HG02884 (cell line): ENCODE measurements around the gene IVD.

Source experiments
- ATAC-seq: cut with Tn5 transposase; IDR thresholded peaks from one replicate; pipeline ENCODE4 v1.9.1; 2021; ENCODE audit warnings: mild to moderate bottlenecking, moderate library complexity; ENCODE audit not compliant: unreplicated experiment

Gene IVD

GRCh38 chr15:40436892-40437751 is 31.5 kb downstream of the IVD start:
- ATAC-seq, result no peak

DNA sequence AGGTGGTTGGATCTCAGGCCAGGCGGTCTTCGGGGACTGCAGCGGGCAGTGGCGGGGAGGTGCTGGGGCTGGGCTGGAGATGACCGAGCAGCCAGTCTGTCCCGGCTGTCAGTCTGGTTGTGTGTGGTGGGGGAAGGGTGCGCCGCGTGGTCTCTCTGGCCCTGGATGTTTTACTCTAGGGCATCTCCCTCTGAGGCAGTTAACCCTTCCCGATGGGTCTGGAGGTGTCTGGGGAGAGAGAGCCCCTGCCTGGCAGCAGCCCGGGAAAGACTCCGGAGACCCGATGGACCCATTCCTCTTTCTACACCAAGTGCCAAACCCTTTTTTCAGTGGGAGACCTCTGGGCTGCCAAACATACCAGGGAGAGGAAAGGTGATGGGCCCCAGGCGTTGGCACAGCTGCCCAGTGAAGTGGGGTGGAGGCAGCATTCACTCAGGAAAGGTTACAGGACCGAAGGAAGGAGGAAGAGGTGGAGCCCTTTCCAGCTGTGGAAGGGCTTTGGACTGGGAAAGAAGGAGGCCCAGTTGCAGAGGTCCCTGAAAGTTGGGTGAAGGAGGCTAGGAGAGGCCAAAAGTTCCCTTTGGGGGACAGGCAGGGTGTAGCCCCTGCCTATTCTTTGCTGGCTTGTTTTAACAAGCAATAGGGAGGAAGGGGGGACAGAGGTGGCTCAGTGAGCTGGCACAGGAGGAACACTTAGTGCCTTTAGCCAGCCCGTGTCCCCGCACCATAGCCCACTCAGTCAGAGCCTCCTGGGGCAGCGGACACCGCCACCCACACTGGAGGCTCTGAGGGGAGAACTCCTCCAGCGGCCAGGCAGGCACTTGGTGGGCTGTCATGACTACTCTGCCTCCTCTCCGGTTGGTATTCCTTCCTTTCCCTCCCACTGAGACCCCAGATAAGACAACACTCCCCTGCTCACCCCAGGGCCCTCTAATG is 32.4 kb downstream of the IVD start:
- ATAC-seq, result no peak

- ATAC-seq, result no peak
These were observed 33.1 kb downstream of the IVD start for GRCh38 chr15:40438712-40439111.

DNA sequence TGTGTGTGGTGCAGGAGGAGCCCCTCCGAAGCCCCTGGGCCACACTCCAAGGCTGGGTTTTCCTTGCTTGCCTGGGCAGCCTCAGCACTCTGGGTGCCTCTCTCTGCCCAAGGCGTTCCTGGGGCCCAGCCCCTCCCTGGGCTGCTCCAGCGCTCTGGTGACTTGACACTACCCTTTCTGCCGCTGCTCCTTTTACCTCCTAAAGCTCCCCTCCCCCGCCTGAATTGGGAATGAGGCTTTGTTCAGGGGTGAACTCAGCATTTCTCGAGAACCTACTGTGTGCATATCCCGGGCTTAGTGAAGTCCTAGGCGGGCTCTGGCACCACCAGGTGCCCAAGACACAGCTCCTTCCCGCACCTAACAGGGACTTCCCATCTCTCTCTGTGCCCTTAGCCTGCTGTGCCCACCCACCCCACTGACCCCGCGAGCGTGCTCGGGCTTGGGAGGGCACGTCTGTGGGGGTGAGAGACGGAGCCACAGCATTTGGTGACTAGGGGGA is 33.9 kb downstream of the IVD start:
- no peak for ATAC-seq

DNA sequence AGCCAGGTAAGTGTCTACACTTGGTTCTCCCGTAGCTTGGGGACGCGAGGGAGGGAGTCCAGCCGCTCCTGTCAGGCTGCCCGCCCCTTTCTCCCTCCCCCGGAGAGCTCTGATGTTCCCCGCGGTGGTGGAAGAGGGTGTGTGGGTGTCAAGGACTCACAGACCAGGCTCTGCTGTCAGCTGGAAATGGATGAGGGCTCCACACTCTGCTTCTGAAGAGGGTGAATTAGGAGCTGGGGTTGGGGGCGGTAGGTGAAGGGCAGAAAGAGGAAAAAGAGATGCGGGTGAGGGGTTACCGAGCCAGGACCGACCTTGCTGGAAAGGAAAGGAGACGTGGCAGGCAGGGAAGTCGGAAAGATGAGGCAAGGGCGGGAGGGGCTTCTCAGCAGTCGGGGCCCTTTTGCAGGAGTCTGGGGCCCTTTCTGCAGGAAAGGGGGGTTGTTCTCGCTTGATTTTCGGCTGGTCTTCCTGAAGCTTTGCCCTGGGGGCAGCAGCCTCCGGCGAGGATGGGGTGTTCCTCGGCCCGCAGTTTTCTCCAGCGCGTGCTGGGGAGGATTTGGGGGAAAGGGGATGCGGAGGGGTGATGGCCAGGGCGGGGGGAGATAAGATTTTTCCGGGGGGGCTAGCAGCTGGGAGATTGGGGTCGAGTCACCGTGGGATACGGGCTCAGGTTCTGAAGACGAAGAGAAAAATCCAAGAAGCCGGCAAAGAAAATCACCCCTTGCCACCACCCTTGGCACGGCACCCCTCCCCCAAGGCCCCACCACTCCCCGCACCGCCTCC is 34.6 kb downstream of the IVD start:
- no peak for ATAC-seq

DNA sequence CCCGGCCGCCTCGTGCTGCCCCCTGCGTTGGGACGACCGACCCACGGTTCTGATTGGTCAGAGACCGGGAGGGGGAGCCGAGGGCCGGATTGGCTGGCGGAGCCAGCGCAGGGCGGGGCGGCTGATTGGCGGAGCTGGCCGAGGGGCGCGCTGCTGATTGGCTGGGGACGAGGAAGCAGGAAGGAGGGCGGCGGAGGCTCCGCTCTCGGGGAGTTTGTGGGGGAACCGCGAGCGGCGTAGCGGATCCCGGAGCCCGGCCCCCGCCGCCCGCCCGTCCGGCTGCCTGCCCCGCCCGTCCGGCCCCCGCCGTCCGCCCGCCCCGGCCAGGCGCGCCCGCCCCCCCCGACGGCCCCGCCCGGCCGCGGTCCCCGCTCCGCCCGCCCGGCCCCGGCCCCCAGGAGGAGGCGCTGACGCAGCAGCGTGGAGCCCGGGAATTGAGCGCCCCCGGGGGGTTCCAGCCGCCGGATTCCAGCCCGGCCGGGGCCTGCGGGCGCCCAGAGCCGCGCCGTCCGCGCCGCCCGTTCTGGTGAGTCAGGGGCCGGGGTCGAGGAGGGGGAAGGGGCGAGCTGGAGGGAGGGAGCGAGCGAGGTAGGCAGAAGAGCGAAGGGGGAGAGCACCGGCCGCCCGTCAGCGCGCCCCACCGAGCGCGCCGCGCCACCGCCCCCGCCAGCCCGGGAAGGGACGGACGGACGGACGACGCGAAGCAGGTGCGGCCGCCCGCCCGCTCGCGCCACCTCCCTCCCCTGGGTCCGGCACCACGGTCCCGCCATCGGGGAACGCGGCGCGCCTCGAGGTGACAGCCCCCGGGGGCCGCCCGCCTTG is 35.4 kb downstream of the IVD start, which contains the start of gene BAHD1:
Gene BAHD1 (plus strand): TSS at position 211 of the 822 bp plus-strand sequence. CDS start 17,512 bp downstream, outside the sequence.
- ATAC-seq, result peak; percentile 79

DNA sequence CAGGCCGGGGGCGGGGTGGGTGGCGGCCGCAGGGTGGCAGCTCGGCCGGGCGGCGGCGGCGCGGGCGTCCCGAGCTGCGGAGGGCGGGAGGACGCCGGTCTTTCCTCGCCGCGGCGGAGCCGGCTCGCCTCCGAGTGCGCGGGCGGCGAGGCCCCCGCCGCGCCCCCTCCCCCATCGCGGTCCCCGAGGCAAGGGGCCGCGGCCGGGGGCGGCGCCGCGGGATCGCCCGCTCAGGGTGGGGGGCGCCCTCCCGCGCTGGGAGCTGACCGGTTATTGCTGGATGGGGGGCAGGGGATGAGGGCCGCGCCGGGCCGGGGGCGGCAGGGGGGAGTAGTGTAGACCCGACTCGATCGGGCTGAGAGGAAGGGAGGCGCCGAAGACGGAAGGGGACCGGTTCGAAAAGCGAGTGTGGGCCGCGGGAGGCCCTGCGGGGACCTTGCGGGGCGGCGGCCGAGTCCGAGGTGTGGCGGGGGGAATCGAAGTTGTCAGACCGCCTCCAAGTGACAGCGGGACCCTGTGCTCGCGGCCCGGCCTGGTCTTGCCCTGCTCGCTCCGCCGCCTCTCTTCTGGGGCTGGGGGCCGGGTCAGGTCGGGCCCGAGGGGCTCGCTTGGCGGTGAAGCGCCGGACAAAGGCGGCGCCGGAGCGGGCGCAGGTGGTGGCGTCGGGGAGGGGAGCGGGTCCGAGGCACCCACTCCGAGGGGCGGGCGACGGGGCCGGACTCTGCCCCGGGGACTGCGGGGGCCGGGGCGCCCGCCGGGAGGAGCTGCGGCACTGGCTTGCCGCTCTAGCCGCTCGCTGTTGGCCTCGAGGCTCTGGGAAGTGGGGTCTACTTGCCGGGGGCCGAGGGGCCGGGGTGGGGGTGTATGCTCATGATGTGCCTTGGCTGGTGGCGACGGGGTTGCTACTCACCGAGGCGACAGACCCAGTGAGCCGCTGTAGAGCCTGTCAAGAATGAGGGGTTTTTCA is 36.3 kb downstream of the IVD start:
- ATAC-seq, result no peak

- ATAC-seq, result no peak
These were observed 37.7 kb downstream of the IVD start for GRCh38 chr15:40443255-40443654.

- no peak for ATAC-seq
These were observed 38.3 kb downstream of the IVD start for GRCh38 chr15:40443846-40444245.

- ATAC-seq, result no peak
These were observed 39.1 kb downstream of the IVD start for GRCh38 chr15:40444736-40445135.

DNA sequence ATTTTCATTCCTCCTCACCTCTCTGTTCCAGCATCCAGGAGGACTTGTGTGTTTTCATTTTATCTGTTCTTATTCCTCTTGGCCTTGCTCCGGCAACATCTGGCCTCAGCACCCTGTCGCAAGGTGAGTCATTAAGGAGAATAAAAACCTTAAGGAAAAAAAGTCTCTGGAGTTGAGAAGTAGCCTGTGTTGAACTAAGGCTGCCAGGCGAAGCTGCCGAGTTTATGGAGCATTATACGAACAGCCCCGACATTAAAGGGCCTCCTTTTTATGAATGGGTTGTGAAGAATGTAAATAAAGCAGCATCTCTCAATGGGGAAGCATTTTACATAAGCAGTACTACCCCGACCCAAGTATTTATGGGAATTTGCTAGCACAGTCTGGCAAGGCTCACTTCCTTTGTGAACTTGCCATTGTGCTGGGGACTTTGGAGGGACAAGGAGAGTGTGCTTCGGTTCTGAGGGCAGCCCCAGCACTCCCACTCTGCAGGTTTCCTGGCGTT is 39.9 kb downstream of the IVD start:
- ATAC-seq, result no peak

GRCh38 chr15:40446144-40446543 is 40.5 kb downstream of the IVD start:
- no peak for ATAC-seq

- ATAC-seq, result no peak
These were observed 42.8 kb downstream of the IVD start for GRCh38 chr15:40448354-40448753.

GRCh38 chr15:40449275-40449674 is 43.7 kb downstream of the IVD start:
- ATAC-seq, result no peak

- no peak for ATAC-seq
These were observed 44.5 kb downstream of the IVD start for GRCh38 chr15:40450047-40450446.

- ATAC-seq, result no peak
These were observed 46.0 kb downstream of the IVD start for GRCh38 chr15:40451527-40452158.

DNA sequence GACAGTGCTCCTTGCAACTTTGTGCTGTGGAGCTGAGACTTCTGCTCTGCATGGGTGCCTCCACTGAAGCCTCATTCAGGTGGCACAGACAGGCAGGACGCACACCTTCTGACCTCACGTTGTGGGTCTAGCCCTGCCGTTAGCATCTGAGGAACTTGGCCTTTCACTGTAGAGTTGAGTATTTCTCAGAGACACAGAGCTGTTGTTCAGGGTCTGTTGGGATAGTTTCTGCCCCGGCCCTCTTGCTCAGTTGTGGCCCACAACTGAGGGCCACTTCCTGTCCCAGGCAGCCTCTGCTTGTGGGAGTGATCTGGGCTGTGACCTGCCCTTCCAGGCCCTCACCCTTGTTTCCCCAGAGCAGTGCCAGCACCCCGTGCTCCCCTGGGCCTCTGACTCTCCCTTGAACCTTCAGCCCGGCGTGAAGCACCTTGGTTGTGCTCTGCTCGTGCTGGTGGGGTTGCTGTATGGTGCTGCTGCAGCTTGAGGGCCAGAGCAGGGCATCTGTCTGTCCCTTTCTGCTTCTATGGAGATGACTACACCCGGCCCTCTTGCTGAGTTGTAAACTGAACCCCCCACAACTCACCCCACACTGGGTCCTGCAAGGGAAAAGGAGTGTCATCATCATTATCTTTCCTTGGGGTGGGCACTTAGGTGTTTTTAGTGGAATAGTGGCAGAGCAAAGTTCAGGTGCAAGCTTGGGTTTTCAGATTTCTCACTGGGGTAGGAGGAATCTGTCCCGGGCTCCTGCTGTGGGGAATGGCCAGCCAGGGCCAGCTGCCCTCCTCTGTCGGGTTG is 46.9 kb downstream of the IVD start:
- no peak for ATAC-seq
